HepG2 (cell line): ENCODE results near the gene TSHZ2. TPM values are rescaled to one million over a fixed set of nuclear protein-coding genes. Genes with fewer than 3 reads are reported as not detected.

Experiments used
- ATAC-seq: fragments of 200-7000 bp; cut with Tn5 transposase; 3 replicates; pipeline ENCODE4 v1.9.1; 2020; ENCODE audit warnings: mild to moderate bottlenecking, moderate library complexity
- BruUV-seq: library from RNA; stranded (reverse); fragments of 400-500 nt; replicated peaks from 2 replicates; lab custom pipeline; 2021; lab: Mats Ljungman, UMichigan
- CTCF ChIA-PET: fragments of 300-600 bp; formaldehyde crosslinking; extraction: SDS; loops from one replicate; lab custom pipeline; 2021; ENCODE audit warnings: low total read pairs, inconsistent platforms, low intra/inter-chr PET ratio; lab: Yijun Ruan, JAX
- POLR2A ChIA-PET: fragments of 350-600 bp; sonication (Branson Sonifier 250); formaldehyde crosslinking; loops from one replicate; lab custom pipeline; 2020; ENCODE audit warnings: antibody characterized with exemption, inconsistent platforms; lab: Yijun Ruan, JAX
- DNase-seq: peaks from one replicate; pipeline ENCODE4 v3.0.0-alpha.2; 2015; ENCODE audit warnings: low spot score
- FAIRE-seq: peaks from 3 replicates; lab custom pipeline; 2011; peaks lifted over from hg19 to GRCh38; lab: Jason Lieb, UNC
- H2AFZ ChIP-seq: one replicate; pipeline ENCODE4 v1.6.1; 2011; ENCODE audit warnings: low read length, inconsistent platforms
- H3K27ac ChIP-seq: fragments of 300-600 bp; 3 replicates; pipeline ENCODE4 v1.8.0; 2011; ENCODE audit warnings: mixed run types, mild to moderate bottlenecking, mixed read lengths, low read length, inconsistent platforms; ENCODE audit not compliant: insufficient read depth; ENCODE audit errors: extremely low read length
- H3K27me3 ChIP-seq, 2 experiments: fragments of 200-600 bp in 1 of 2; 2 replicates in 1 of 2; 3 replicates in 1 of 2; pipeline versions ENCODE4 v1.6.0 to v1.8.0; 2011; ENCODE audit warnings: low read length in 2 of 2, mild to moderate bottlenecking in 2 of 2, moderate library complexity in 2 of 2, inconsistent platforms in 1 of 2; ENCODE audit not compliant: insufficient read depth in 2 of 2, control insufficient read depth in 1 of 2
- H3K36me3 ChIP-seq, 2 experiments: fragments of 200-600 bp in 1 of 2; replicated peaks in 1 of 2; 2 replicates in 1 of 2; 3 replicates in 1 of 2; pipeline versions ENCODE4 v1.5.1 to v1.8.0; 2011; ENCODE audit warnings: low read length in 2 of 2, inconsistent platforms in 1 of 2; ENCODE audit not compliant: insufficient read depth in 2 of 2, control insufficient read depth in 1 of 2
- H3K4me1 ChIP-seq: 2 replicates; pipeline ENCODE4 v1.5.1; 2012; ENCODE audit warnings: low read length, inconsistent platforms; ENCODE audit not compliant: insufficient read depth
- H3K4me2 ChIP-seq: 2 replicates; pipeline ENCODE4 v1.6.0; 2011; ENCODE audit warnings: low read depth, low read length, inconsistent platforms
- H3K4me3 ChIP-seq, 3 experiments: fragments of 200-600 bp in 1 of 3; sonication (generic), shearing (Covaris generic) in 1 of 3; replicated peaks in 1 of 3; 2 replicates each; pipeline ENCODE4 v1.5.1; 2011 to 2016; ENCODE audit warnings: low read length in 3 of 3, inconsistent platforms in 2 of 3, low read depth in 2 of 3, mild to moderate bottlenecking in 2 of 3, control low read depth in 1 of 3, mixed read lengths in 1 of 3; ENCODE audit not compliant: insufficient read depth in 1 of 3
- H3K79me2 ChIP-seq: one replicate; pipeline ENCODE4 v1.6.1; 2011; ENCODE audit warnings: low read length, inconsistent platforms; ENCODE audit not compliant: insufficient read depth
- H3K9ac ChIP-seq: 2 replicates; pipeline ENCODE4 v1.6.0; 2011; ENCODE audit warnings: mild to moderate bottlenecking, low read depth, low read length, inconsistent platforms; ENCODE audit not compliant: insufficient read depth
- H3K9me3 ChIP-seq: 2 replicates; pipeline ENCODE4 v1.5.1; 2012; ENCODE audit warnings: mild to moderate bottlenecking, low read length
- H4K20me1 ChIP-seq: 2 replicates; pipeline ENCODE4 v1.6.0; 2011; ENCODE audit warnings: inconsistent platforms, mild to moderate bottlenecking, low read length, moderate library complexity; ENCODE audit not compliant: insufficient read depth
- CC2D1A ChIP-seq: sonication (generic); formaldehyde crosslinking; IDR thresholded peaks from 2 replicates; pipeline ENCODE4 v1.8.1; 2023; ENCODE audit warnings: mild to moderate bottlenecking, missing genetic modification reagents
- DBP ChIP-seq: sonication (generic); formaldehyde crosslinking; IDR thresholded peaks from 2 replicates; pipeline ENCODE4 v1.4.0; 2020; ENCODE audit warnings: missing genetic modification reagents; ENCODE audit errors: not compliant biosample characterization
- E2F5 ChIP-seq: sonication (generic); formaldehyde crosslinking; conservative IDR thresholded peaks from 2 replicates; pipeline ENCODE4 v1.4.0; 2020; ENCODE audit warnings: missing genetic modification reagents
- NPAS2 ChIP-seq: sonication (generic); formaldehyde crosslinking; IDR thresholded peaks from 2 replicates; pipeline ENCODE4 v1.8.0; 2022; ENCODE audit warnings: mild to moderate bottlenecking, missing genetic modification reagents, borderline replicate concordance
- SNAPC2 ChIP-seq: sonication (generic); formaldehyde crosslinking; IDR thresholded peaks from 2 replicates; pipeline ENCODE4 v1.8.1; 2022; ENCODE audit warnings: mild to moderate bottlenecking, missing genetic modification reagents
- SRSF4 ChIP-seq: fragments of 200-400 bp; formaldehyde crosslinking; IDR thresholded peaks from one replicate; pipeline ENCODE4 v1.6.1; 2018; ENCODE audit warnings: mild to moderate bottlenecking, low read depth, low read length, moderate library complexity; ENCODE audit not compliant: poor library complexity, severe bottlenecking
- SYNCRIP ChIP-seq: fragments of 200-400 bp; formaldehyde crosslinking; IDR thresholded peaks from 2 replicates; pipeline ENCODE4 v1.6.1; 2018; ENCODE audit warnings: mild to moderate bottlenecking, low read depth, low read length; ENCODE audit not compliant: insufficient read depth
- ZFP36 ChIP-seq: fragments of 150-350 bp; IDR thresholded peaks from 2 replicates; pipeline ENCODE4 v1.6.1; 2018; ENCODE audit warnings: borderline replicate concordance, low read length, low read depth; ENCODE audit not compliant: partially characterized antibody
- ZNF382 ChIP-seq: sonication (generic); formaldehyde crosslinking; IDR thresholded peaks from 2 replicates; pipeline ENCODE4 v1.5.0; 2020; ENCODE audit warnings: missing genetic modification reagents, mild to moderate bottlenecking, borderline replicate concordance
- ZNF678 ChIP-seq: sonication (generic); formaldehyde crosslinking; IDR thresholded peaks from 2 replicates; pipeline ENCODE4 v1.4.0; 2020; ENCODE audit warnings: mild to moderate bottlenecking, missing genetic modification reagents
- ZNF770 ChIP-seq: sonication (generic); formaldehyde crosslinking; IDR thresholded peaks from 2 replicates; pipeline ENCODE4 v1.5.0; 2020; ENCODE audit warnings: mild to moderate bottlenecking, missing genetic modification reagents
- ZSCAN9 ChIP-seq: IDR thresholded peaks from 2 replicates; pipeline ENCODE4 v1.6.1; 2016; ENCODE audit warnings: borderline replicate concordance
- WGBS: methylation state at CpG from one replicate; pipeline ENCODE4 v1.1.6; 2017; ENCODE audit warnings: low lambda C conversion rate; 5-methylcytosine and 5-hydroxymethylcytosine counted together
- in situ Hi-C: cut with HindIII; loops from 2 replicates; pipeline ENCODE4 v1.10.0; 2017; ENCODE audit warnings: low pct_unique_long_range_greater_than_20kb; ENCODE audit not compliant: extremely low pct_ligation_motif_present
- intact Hi-C: fragments of 100-400 bp; cut with micrococcal nuclease; formaldehyde crosslinking; loops from one replicate; pipeline ENCODE4 v1.10.0; 2022; ENCODE audit not compliant: unreplicated experiment
- polyA plus RNA-seq, 8 experiments: library from polyadenylated mRNA; depleted of rRNA in 3 of 8; stranded (reverse) in 7 of 8; unstranded in 1 of 8; fragments of >200 nt; fragmentation: Illumina TruSeq in 4 of 8; extraction: Trizol in 4 of 8; gene quantifications; 2 replicates each; pipeline versions ENCODE4 v1.2.1 to v1.2.3, GENCODE V29; 2011 to 2016; ENCODE audit warnings: low read depth in 4 of 8, missing spikeins in 1 of 8, mixed read lengths in 1 of 8; ENCODE audit not compliant: insufficient read depth in 1 of 8
- total RNA-seq, 5 experiments: library from RNA; depleted of rRNA; stranded (reverse); fragments of >200 nt; fragmentation: Illumina TruSeq; extraction: Trizol; gene quantifications; 2 replicates each; pipeline ENCODE4 v1.2.3, GENCODE V29; 2016; ENCODE audit warnings: low read depth in 1 of 5

TSHZ2 gene
- total and polyA plus RNA-seq, 2 of the 13 experiments (the other 11 are each of a cell fraction or from before 2014, with no cell fraction given): 0.01 TPM; not detected in 1

DNA sequence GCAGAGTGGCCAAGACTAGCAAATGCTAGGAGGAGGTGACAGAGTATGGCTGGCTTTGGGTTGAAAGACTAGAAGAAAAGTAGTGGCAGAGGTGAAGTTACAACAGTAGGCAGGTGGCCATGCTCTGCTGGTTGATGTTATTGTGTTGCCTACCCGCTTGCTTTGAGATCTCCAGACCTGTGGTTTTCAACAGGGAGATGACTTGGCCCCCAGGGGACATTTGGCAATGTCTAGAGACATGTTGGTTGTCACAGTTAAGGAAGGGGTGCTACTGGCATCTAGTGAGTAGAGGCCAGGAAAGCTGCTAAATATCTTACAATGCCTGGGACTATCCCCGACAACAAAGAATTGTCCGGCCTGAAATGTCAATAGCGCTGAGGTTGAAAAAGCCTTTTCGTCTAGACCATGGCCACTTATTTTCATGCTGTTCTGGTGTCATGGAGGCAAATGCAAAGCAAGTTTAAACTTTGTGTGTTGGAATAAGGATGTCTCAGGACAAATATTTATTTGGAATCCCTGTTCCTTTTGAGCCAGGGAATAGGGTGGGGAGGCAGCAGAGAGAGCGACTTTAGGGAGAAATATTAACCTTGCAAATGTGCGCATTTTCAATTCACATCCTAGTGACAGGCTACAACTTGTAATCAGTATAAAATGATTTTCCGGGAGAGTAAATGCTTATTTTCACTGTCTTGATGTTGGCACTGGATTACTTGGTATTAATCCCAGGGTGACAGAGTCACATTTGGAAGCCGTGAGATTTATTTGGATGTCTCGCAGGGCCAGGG, 417.6 kb downstream of the TSHZ2 start:
- Histone ChIP-seq H2AFZ (no peak overlapping the region), H3K4me1 (no peaks in the 10 kb centered on the region), H3K36me3 (no peaks in the 10 kb centered on the region), H3K27me3 (peaks cover 4 to 16% of the 10 kb centered on the region in 2 experiments; a peak in 2 of 5 replicates), H3K4me3 (no peak overlapping the region), H3K9ac (no peak overlapping the region), H3K79me2 (no peaks in the 10 kb centered on the region)
- ATAC-seq (no peak), DNase-seq (no peak)
- POLR2A ChIA-PET: no interaction called here
- in situ Hi-C loops: no loop called here
- WGBS: 55% methylated on average over 10 of the region's 10 CpGs
- CTCF ChIA-PET: no interaction called here
- TF ChIP-seq SNAPC2 (CRISPR knock-in tag) (no peak), ZFP36 (no peak), ZNF678 (CRISPR knock-in tag) (no peak)
- TF ChIP-seq, all 625 proteins: peak for 0
- Histone ChIP-seq H3K4me2 (no peak overlapping the region), H3K9me3 (no peaks in the 10 kb centered on the region), H4K20me1 (no peaks in the 10 kb centered on the region), H3K27ac (no peak overlapping the region)
- FAIRE-seq: no peak
- no TSS peak for BruUV-seq
- intact Hi-C loops: no loop called here

- H3K36me3 ChIP-seq: no peaks in the 10 kb centered on the region
- WGBS: 39% methylated on average over 2 of the region's 2 CpGs
- ChIA-PET CTCF (no interaction called here), POLR2A (no interaction called here)
- no peaks in the 10 kb centered on the region for H3K9me3 ChIP-seq
- no peak overlapping the region for H3K4me2 ChIP-seq
- H3K4me3 ChIP-seq: no peak overlapping the region
- no peaks in the 10 kb centered on the region for H3K79me2 ChIP-seq
- peaks cover 4 to 11% of the 10 kb centered on the region in 2 experiments; a peak in 2 of 5 replicates for H3K27me3 ChIP-seq
- no peaks in the 10 kb centered on the region for H4K20me1 ChIP-seq
- in situ Hi-C loops: no loop called here
- no peak overlapping the region for H3K9ac ChIP-seq
- BruUV-seq: no TSS peak
- intact Hi-C loops: no loop called here
- no peak overlapping the region for H3K27ac ChIP-seq
- FAIRE-seq (no peak), ATAC-seq (no peak), DNase-seq (no peak)
- no peak overlapping the region for H2AFZ ChIP-seq
- no peaks in the 10 kb centered on the region for H3K4me1 ChIP-seq
- TF ChIP-seq NPAS2 (CRISPR knock-in tag) (no peak), DBP (CRISPR knock-in tag) (no peak), E2F5 (CRISPR knock-in tag) (no peak), SYNCRIP (no peak), SRSF4 (no peak), ZNF382 (CRISPR knock-in tag) (no peak), CC2D1A (no peak), ZSCAN9 (CRISPR knock-in tag) (no peak), ZNF770 (CRISPR knock-in tag) (no peak)
These were observed 418.6 kb downstream of the TSHZ2 start for GRCh38 chr20:53390770-53391169.
